Body of pancreas (tissue), 4 donors: ENCODE results near the gene SF3B4. TPM values are rescaled to one million over a fixed set of nuclear protein-coding genes. Genes with fewer than 3 reads are reported as not detected.
A peak's percentile ranks its signal among the peaks of the same experiment; 100 is the strongest.
"Not testable (repeated sequence)": the region's sequence is repeated elsewhere in the genome, so short reads cannot be mapped to it uniquely, and the experiment has no call there.

Experiments used
- ATAC-seq: fragments of 150-250 bp; one replicate; pipeline ENCODE4 v1.9.1; 2016
- DNase-seq, 4 donors: peaks; one replicate each; pipeline ENCODE4 v3.0.0-alpha.2; 2019
- H3K27ac ChIP-seq, 4 donors: fragments of 200-600 bp; sonication (generic); 1 replicate in 3 of 4; 2 replicates in 1 of 4; pipeline versions ENCODE4 v1.5.1 to v1.6.1; 2016 to 2019; ENCODE audit warnings: mild to moderate bottlenecking in 1 of 4, mixed read lengths in 1 of 4, moderate library complexity in 1 of 4
- H3K27me3 ChIP-seq, 2 donors: fragments of 200-600 bp; sonication (generic); one replicate each; pipeline ENCODE4 v1.6.0; 2016; ENCODE audit warnings: mild to moderate bottlenecking in 1 of 2
- H3K36me3 ChIP-seq, 2 donors: fragments of 200-600 bp; sonication (generic); replicated peaks in 1 of 2; 2 replicates each; pipeline ENCODE4 v1.5.1; 2016; ENCODE audit warnings: low read depth in 2 of 2; ENCODE audit not compliant: insufficient read depth in 1 of 2
- H3K4me1 ChIP-seq: fragments of 200-600 bp; sonication (generic); one replicate; pipeline ENCODE4 v1.6.0; 2016
- H3K4me3 ChIP-seq, 2 donors: fragments of 200-600 bp; sonication (generic); 1 replicate in 1 of 2; 2 replicates in 1 of 2; pipeline ENCODE4 v1.5.1; 2016 to 2019
- H3K9me3 ChIP-seq, 3 donors: fragments of 200-600 bp; sonication (generic); 1 replicate in 2 of 3; 2 replicates in 1 of 3; pipeline ENCODE4 v1.5.1; 2016
- POLR2A ChIP-seq, 3 donors: fragments of 450-650 bp; IDR thresholded peaks; one replicate each; pipeline ENCODE4 v1.6.1; 2016; ENCODE audit warnings: antibody characterized with exemption in 3 of 3, mild to moderate bottlenecking in 2 of 3
- WGBS, 2 donors: methylation state at CpG; one replicate each; pipeline ENCODE4 v1.1.5; 2017; 5-methylcytosine and 5-hydroxymethylcytosine counted together
- intact Hi-C: fragments of 100-400 bp; cut with DNase I; formaldehyde crosslinking; loops from one replicate; pipeline ENCODE4 v1.15.1; 2023
- total RNA-seq, 2 donors: library from RNA; depleted of rRNA; stranded (reverse); fragments of >200 nt; gene quantifications; one replicate each; pipeline ENCODE4 v1.1.0, GENCODE V29; 2016
- TF ChIP-seq, protein P1 (sequence below), 7 experiments: fragments of 450-650 bp in 4 of 7; fragments of 200-600 bp in 3 of 7; sonication (generic) in 3 of 7; IDR thresholded peaks; one replicate each; pipeline ENCODE4 v1.5.1; 2016 to 2019; ENCODE audit warnings: antibody characterized with exemption in 7 of 7

SF3B4 gene
- total RNA-seq, 2 donors from 2014 or later: 4.7 to 8.2 TPM

GRCh38 chr1:149942207-149942606, 14.6 kb upstream of the SF3B4 start:
- H3K4me1 ChIP-seq: peaks cover 29% of the 10 kb centered on the region
- no peak for TF ChIP-seq POLR2A (IDR thresholded peaks at IDR 0.05)
- TF ChIP-seq, protein P1, sequence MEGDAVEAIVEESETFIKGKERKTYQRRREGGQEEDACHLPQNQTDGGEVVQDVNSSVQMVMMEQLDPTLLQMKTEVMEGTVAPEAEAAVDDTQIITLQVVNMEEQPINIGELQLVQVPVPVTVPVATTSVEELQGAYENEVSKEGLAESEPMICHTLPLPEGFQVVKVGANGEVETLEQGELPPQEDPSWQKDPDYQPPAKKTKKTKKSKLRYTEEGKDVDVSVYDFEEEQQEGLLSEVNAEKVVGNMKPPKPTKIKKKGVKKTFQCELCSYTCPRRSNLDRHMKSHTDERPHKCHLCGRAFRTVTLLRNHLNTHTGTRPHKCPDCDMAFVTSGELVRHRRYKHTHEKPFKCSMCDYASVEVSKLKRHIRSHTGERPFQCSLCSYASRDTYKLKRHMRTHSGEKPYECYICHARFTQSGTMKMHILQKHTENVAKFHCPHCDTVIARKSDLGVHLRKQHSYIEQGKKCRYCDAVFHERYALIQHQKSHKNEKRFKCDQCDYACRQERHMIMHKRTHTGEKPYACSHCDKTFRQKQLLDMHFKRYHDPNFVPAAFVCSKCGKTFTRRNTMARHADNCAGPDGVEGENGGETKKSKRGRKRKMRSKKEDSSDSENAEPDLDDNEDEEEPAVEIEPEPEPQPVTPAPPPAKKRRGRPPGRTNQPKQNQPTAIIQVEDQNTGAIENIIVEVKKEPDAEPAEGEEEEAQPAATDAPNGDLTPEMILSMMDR (IDR thresholded peaks at IDR 0.05): peak in 1 of 7 experiments; percentile 11
- peaks cover 0 to 12% of the 10 kb centered on the region in 2 donors for H3K36me3 ChIP-seq
- intact Hi-C loops: no loop called here
- no peak overlapping the region for H3K4me3 ChIP-seq
- WGBS, 2 donors: 59 to 62% methylated on average over 5 of the region's 5 CpGs
- no peaks in the 10 kb centered on the region for H3K9me3 ChIP-seq
- ATAC-seq (no peak), DNase-seq (no peak)
- no peak overlapping the region for H3K27ac ChIP-seq
- no peaks in the 10 kb centered on the region for H3K27me3 ChIP-seq

DNA sequence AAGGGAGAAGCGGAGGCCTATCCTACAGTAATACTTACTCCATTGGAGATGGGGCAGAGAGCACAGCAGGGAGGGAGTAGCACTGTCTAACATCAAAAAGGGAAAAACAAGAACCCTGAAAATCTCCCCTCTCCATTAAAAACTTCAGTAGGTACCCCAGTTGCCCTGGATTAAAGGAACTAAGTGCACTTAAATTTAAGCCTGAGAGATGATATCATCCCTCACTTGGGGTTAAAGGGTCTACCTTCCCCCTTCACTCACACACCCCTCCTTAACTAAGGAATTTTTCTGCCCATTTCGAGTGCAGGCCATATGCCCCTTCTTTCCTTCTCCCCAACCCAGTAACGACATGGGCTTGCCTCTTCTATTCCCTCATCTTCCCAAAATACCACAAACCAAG, 12.8 kb upstream of the SF3B4 start:
- DNase-seq (no peak), ATAC-seq (no peak)
- H3K4me3 ChIP-seq: no peak overlapping the region
- H3K9me3 ChIP-seq: no peaks in the 10 kb centered on the region
- no peaks in the 10 kb centered on the region for H3K27me3 ChIP-seq
- intact Hi-C loops: no loop called here
- peak overlapping the region; percentile 28 to 92 (median 89) for H3K27ac ChIP-seq
- H3K4me1 ChIP-seq: peaks cover 45% of the 10 kb centered on the region
- WGBS, 2 donors: 90% methylated on average over 3 of the region's 3 CpGs
- TF ChIP-seq POLR2A (IDR thresholded peaks at IDR 0.05): no peak
- TF ChIP-seq, protein P1 (IDR thresholded peaks at IDR 0.05): no peak
- peaks cover 0 to 11% of the 10 kb centered on the region in 2 donors for H3K36me3 ChIP-seq

- peaks cover 45% of the 10 kb centered on the region for H3K4me1 ChIP-seq
- 30 to 35% methylated on average over 13 of the region's 13 CpGs for WGBS, 2 donors
Measured at GRCh38 chr1:149938668-149939003, 11.0 kb upstream of the SF3B4 start.

GRCh38 chr1:149937759-149938158, 10.2 kb upstream of the SF3B4 start:
- peaks cover 45% of the 10 kb centered on the region for H3K4me1 ChIP-seq
- H3K27ac ChIP-seq: peak overlapping the region in 3 of 4 donors; percentile 3 to 63 (median 21)
- H3K27me3 ChIP-seq: no peaks in the 10 kb centered on the region
- no peak for ATAC-seq
- no peak overlapping the region for H3K4me3 ChIP-seq
- intact Hi-C loops: no loop called here
- no peaks in the 10 kb centered on the region for H3K36me3 ChIP-seq
- no peaks in the 10 kb centered on the region for H3K9me3 ChIP-seq
- no peak for DNase-seq
- TF ChIP-seq POLR2A (IDR thresholded peaks at IDR 0.05): no peak

More at GRCh38 chr1:149938668-149939003, 11.0 kb upstream of the SF3B4 start:
- intact Hi-C loops, H3K4me3 ChIP-seq, H3K9me3 ChIP-seq, H3K27me3 ChIP-seq, DNase-seq, H3K36me3 ChIP-seq: not testable (repeated sequence)
- peak; percentile 4 for ATAC-seq
- peak overlapping the region; percentile 87 to 92 (median 92) for H3K27ac ChIP-seq

DNA sequence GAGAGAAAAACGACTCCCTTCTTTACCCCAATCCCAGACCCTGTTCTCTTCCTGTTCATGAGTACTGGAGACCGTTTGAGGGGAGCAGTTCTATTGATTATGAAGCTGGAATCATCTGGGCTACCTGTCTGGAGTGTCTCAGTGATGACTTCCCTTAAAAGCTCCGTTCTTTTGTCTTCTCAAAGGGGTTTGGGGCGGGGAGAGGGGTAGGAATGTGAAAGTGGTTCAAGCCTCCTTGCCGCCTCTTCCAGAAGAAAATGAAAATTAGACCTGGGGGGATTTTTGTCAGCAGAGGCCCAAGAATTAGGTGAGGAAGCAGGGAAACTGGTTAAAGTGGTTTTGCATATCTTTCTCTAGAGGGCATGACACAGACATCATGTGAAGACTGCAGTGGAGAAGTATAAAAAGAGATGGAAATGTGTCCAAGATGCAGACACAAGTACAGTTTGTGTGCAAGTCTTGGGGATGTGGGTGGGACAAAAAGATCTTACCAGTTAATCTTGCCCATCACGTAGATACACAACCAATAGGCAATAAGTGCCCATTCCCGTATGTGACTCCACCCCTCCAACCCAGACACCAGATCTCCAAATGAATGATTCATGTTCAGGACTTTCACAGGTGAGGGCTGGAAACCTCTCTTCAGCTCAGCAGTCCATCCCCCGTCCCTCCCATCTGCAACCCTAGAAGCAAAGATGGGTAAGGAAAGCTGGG, 9.5 kb upstream of the SF3B4 start:
- H3K4me1 ChIP-seq: peaks cover 45% of the 10 kb centered on the region
- ATAC-seq (no peak), DNase-seq (peak in 3 of 4 donors; percentile 30 to 69 (median 54))
- no peaks in the 10 kb centered on the region for H3K36me3 ChIP-seq
- intact Hi-C loops: no loop called here
- H3K9me3 ChIP-seq: no peaks in the 10 kb centered on the region
- 17 to 18% methylated on average over 8 of the region's 8 CpGs for WGBS, 2 donors
- peak overlapping the region; percentile 3 to 63 (median 18) for H3K27ac ChIP-seq
- H3K4me3 ChIP-seq: peak overlapping the region in 1 of 2 donors; percentile 4
- TF ChIP-seq, protein P1 (IDR thresholded peaks at IDR 0.05): no peak
- TF ChIP-seq POLR2A (IDR thresholded peaks at IDR 0.05): peak; percentile 46 to 63 (median 60)
- no peaks in the 10 kb centered on the region for H3K27me3 ChIP-seq
